Endometrium (tissue), 2 donors: ENCODE data around the gene CYLD.

Experiments
- FAIRE-seq: peaks from 2 replicates; lab custom pipeline; 2012; peaks lifted over from hg19 to GRCh38; lab: Jason Lieb, UNC
- donor health status: control.
- donor health status: control.

The CYLD gene

DNA sequence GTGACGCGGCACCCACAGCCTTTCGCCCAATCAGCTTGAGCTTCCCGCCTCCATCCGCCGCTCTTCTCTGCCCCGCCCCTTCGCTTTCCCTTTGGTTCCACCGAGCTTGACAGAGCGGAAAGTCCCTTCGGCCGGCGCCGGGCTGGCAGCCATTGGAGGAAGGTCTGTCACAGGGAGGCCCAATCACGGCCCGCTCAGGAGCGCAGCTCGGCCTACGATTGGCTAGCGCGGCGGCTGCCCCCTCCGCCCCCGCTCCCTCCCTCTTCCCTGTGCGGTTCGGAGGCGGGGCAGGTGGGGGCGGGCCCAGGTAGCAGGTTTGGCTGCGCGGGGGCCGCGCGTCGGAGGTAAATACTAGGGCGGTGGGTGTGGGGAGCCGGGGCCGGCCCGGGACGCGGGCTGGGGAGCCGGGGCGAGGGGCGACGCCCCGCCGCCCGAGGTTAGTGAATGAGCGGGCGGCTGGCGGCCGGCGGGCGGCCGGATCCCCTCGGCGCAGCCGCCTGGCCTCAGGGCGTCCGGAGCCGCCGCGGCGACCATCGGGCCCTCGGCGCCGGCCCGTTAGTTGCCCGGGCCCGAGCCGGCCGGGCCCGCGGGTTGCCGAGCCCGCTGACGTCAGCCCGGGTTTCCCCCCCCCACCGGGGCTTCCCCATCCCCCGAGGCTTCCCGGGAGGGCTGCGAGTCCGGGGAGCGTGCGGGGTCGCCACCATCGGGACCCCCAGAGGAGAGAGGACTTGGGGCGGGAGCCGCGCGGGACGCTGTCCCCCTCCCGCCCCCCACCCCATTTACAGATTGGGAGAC lies at the start of gene CYLD:
TSS of gene CYLD (plus strand) at position 306 of the 795 bp plus-strand sequence. CDS start 7,613 bp downstream, outside the sequence.
- peak; percentile 100 for FAIRE-seq

GRCh38 chr16:50692644-50692998 lies 49.3 kb upstream of the CYLD start:
- no peak for FAIRE-seq

- FAIRE-seq: no peak
These were observed 48.7 kb upstream of the CYLD start, which contains the start of gene NOD2 for GRCh38 chr16:50692999-50693781. Gene NOD2 (plus strand): TSS chr16:50693606. CDS start chr16:50699496, 5,890 bp downstream.

DNA sequence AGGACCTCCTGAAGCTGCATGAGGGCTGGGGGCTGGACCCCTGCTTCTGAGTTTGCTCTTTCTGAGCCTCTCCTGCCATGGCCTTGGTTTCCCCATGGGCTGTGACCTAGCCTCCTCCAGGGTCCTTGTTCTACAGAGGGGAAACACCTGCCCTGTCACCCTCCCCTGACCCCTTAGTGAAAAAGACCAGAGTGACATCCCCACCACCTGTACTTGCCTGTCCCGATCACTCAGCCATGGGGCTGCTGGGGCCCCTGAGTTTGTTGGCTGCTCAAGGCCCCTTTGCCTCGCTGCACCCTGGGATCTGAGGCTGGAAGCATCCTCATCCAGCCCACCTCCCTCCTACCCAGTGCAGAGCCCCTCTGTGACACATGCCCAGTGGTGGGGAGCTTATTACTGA lies 47.7 kb upstream of the CYLD start:
- no peak for FAIRE-seq

GRCh38 chr16:50695017-50696000 lies 46.6 kb upstream of the CYLD start:
- FAIRE-seq: no peak

- no peak for FAIRE-seq
These were observed 45.8 kb upstream of the CYLD start for GRCh38 chr16:50696126-50696525.

DNA sequence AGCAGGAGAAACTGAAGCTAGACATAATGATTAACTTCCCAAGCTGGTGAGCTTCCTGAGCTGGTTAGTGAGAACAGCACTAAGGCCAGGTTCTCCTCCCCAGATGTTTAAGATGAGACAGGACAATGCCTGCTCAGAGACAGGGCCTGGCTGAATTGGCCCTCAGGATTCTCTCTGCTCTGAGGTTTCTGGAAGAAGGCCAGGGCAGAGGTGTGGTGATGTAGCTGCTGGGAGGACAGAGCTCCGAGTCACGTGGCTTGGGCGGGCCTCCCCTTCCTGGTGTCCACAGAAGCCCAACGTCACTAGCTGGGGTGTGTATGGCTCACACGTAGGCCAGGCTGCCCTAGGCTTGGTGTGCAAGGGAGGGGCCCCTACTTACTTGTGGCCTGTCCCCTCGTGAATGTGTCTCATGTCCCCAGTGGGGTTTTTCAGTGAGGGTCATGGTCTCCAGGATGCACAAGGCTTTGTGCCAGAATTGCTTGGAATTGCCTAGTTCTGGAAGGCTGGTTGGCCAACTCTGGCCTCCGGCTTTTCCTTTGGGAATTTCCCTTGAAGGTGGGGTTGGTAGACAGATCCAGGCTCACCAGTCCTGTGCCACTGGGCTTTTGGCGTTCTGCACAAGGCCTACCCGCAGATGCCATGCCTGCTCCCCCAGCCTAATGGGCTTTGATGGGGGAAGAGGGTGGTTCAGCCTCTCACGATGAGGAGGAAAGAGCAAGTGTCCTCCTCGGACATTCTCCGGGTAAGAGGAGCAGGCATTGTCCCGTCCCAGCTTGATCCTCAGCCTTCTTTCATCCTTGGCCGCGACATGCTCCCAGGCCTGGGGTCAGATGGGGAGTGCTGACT lies 45.1 kb upstream of the CYLD start:
- no peak for FAIRE-seq

GRCh38 chr16:50697421-50697715 lies 44.5 kb upstream of the CYLD start:
- FAIRE-seq: no peak

DNA sequence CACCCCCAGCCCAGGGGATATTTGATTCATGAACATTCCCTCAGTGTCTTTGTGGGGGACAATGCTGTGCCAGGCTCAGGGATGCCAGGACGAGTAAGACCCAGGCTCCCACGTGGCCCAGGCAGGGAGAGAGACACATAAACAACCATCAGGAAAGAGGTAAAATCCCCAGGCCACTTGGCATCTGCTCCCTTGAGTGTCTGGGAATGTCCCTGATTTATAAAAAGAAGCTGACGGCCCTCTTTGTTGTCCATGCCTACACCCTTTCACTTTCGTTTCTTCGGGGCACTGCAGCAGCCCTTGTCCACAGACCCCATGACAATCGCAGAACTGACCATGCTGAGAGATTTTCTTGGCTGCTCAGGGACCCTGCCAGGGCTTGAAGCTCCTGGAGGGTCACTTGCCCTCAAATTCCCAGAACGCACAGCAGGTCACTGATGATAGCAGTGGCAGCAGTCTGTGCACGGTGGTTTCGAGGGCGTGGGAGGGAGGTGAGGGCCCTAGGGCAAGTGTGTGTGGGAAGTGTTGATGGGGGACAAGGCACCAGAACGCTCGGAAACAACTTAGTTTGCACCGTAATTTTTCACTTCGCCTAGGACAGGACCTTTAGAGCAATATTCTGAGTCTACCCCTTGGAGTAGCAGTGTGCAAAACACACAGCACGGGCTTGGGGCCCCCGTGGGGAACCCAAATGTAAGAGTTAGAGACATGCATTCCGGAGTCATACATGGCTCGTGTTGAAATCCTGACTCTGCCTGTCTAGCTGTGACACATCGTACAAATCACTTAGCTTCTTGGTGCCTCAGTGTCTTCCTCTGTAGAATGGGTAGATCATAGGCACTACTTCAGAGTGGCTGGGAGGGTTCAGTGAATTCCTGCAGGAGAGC lies 43.8 kb upstream of the CYLD start:
- no peak for FAIRE-seq

- FAIRE-seq: no peak
These were observed 42.3 kb upstream of the CYLD start for GRCh38 chr16:50699326-50700159.

- FAIRE-seq: no peak
These were observed 39.2 kb upstream of the CYLD start for GRCh38 chr16:50702725-50703124.

GRCh38 chr16:50704245-50704644 lies 37.6 kb upstream of the CYLD start:
- no peak for FAIRE-seq

DNA sequence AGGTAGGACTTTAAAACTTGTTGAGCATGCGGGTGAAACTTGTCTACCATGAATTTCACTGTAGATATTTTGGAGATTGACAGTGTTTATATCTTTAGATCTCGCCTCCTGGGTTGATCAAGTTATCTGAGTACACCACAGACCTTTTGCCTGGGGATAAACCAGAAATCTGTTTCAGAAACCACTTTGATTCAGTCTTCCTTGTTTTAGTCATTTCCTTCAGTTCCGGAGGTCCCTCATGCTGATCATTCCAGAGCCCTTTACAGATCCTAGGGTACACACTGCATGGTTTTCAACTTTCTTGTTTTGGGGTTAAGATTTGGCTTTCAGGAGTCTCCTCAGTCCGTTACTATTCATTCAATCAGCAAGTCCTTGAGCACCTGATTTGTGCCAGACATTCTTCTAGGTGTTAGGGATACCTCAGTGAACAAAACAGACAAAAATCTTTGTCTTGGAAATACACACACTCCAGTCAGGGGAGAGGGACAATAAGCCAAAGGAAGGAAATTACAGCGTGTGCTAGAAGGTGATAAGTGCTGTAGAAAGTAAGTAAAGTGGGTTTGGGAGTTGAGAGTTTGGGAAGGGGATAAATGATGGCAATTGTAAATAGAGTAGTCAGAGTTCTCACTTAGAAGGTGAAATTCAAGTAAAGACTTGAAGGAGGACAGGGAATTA lies 36.3 kb upstream of the CYLD start:
- no peak for FAIRE-seq

DNA sequence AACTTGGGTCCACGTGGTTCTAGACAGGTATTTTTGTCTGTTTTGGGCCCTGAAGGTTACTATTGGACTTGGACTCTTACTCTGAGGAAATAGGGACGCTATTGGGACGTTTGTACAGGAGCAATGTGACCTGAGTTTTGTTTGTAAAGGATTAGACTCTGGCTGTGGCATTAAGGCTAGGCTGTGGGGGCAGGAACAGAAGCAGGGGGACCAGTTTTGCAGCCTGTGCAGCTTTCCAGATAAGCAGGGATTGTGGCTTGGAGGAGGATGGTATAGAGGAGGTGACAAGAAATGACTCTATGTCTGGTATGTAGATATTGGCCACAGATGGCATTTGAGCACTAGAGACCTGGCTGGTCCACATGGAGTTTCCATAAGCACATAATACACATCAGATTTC lies 35.6 kb upstream of the CYLD start:
- no peak for FAIRE-seq

DNA sequence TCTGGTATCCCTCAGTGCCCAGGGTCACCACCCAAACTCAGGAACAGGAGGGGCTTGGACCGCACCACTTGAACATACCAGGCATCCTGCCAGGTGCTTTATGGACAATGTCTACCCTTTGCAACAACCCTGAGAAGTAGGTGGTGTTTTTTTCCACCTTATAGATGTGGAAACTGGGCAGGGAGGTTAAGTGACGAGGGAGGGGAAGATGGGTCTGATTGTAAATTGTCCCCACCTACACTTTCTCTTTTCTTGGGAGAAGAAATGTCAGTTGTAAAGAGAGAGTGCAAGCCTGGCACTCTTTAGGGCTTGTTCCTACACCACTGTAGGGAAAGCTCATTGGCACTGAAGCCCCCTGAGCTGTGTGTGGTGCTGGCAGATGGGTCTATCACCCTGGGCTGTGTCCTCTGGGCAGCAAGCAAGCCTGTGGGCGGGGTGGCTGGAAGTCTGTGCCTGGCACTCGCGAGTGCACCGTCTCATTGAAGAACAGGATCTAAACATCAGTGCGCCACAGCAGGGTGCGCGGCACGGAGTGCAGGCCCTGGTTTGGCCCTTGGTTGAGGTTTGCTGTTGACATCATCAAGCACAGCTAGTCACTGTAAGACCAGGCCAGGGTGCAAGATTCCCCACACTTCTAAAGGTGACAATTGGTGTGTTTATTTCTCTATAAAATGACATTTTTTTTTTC lies 33.4 kb upstream of the CYLD start:
- no peak for FAIRE-seq

- no peak for FAIRE-seq
These were observed 32.7 kb upstream of the CYLD start for GRCh38 chr16:50709061-50709684.

- FAIRE-seq: no peak
These were observed 31.9 kb upstream of the CYLD start for GRCh38 chr16:50709980-50710379.

- FAIRE-seq: no peak
These were observed 30.8 kb upstream of the CYLD start for GRCh38 chr16:50711040-50711439.
